ENCODE measurements around the gene NR2C2. TPM values are rescaled to one million over a fixed set of nuclear protein-coding genes. Genes with fewer than 3 reads are reported as not detected.

The NR2C2 gene
- total and polyA plus RNA-seq, 2 of the 13 experiments (the other 11 are each of a cell fraction or from before 2014, with no cell fraction given): 7.8 to 11.8 TPM

DNA sequence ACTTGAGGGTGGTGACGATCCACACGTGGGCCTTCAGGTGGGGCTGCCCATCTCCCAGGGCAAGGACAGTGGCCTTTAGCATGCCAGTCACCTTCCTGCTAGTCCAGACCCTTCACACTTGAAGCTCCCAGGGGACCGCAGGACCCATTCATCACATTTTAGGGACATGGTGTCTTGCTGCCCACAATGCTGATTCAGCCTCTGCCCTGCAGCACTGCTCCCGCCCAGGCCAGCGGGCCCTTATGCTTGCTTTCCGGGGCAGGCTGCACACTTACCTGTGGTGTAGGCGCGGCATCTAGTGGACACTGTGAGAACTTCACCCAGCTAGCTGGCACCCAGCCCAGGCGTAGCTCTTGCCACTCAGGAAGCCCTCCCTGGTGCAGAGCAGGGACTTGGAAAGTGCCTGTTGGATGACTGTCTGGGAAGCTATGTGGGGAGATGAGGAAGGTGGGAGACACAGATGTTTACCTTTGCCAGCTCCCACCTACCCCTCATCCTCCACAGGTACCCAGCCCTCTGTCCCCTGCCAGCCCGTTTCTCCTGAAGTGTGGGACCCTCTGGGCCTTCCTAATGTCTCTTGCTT lies 26.3 kb upstream of the NR2C2 start (continued):
- TF ChIP-seq, protein P1, sequence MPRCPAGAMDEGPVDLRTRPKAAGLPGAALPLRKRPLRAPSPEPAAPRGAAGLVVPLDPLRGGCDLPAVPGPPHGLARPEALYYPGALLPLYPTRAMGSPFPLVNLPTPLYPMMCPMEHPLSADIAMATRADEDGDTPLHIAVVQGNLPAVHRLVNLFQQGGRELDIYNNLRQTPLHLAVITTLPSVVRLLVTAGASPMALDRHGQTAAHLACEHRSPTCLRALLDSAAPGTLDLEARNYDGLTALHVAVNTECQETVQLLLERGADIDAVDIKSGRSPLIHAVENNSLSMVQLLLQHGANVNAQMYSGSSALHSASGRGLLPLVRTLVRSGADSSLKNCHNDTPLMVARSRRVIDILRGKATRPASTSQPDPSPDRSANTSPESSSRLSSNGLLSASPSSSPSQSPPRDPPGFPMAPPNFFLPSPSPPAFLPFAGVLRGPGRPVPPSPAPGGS (CRISPR knock-in tag; IDR thresholded peaks at IDR 0.05): no peak
- TF ChIP-seq ZNF414 (CRISPR knock-in tag; IDR thresholded peaks at IDR 0.05) (no peak), POGZ (CRISPR knock-in tag; IDR thresholded peaks at IDR 0.05) (no peak), RAD51 (IDR thresholded peaks at IDR 0.05; ENCODE audit: borderline replicate concordance) (no peak), ZNF549 (CRISPR knock-in tag; IDR thresholded peaks at IDR 0.05) (no peak), ZNF260 (CRISPR knock-in tag; IDR thresholded peaks at IDR 0.05; ENCODE audit: borderline replicate concordance, low read depth) (no peak), NFYC (CRISPR knock-in tag; IDR thresholded peaks at IDR 0.05) (no peak), ZNF296 (CRISPR knock-in tag; conservative IDR thresholded peaks at IDR 0.05) (no peak), STAT5B (CRISPR knock-in tag; IDR thresholded peaks at IDR 0.05) (no peak), ZUFSP (CRISPR knock-in tag; IDR thresholded peaks at IDR 0.05; ENCODE audit: borderline replicate concordance) (no peak), PCBP1 (IDR thresholded peaks at IDR 0.05; ENCODE audit: borderline replicate concordance, low read depth, low read length) (no peak), TCF7L2 (IDR thresholded peaks at IDR 0.05; ENCODE audit: low read depth, low read length) (no peak), ZNF317 (CRISPR knock-in tag; IDR thresholded peaks at IDR 0.05) (no peak), ARNTL (CRISPR knock-in tag; IDR thresholded peaks at IDR 0.05) (no peak), ZBTB20 (CRISPR knock-in tag; IDR thresholded peaks at IDR 0.05; ENCODE audit: borderline replicate concordance, low read depth) (no peak), ZNF496 (CRISPR knock-in tag; IDR thresholded peaks at IDR 0.05; ENCODE audit: insufficient replicate concordance) (no peak), SOX5 (CRISPR knock-in tag; IDR thresholded peaks at IDR 0.05; ENCODE audit: borderline replicate concordance) (peak; percentile 36; the same call in 1 of the 2 replicates), DNMT3B (CRISPR knock-in tag; conservative IDR thresholded peaks at IDR 0.05) (no peak), CC2D1A (CRISPR knock-in tag; IDR thresholded peaks at IDR 0.05) (no peak), ZBTB2 (CRISPR knock-in tag; IDR thresholded peaks at IDR 0.05; ENCODE audit: low read depth) (no peak), ZBTB43 (CRISPR knock-in tag; conservative IDR thresholded peaks at IDR 0.05) (no peak), ZFAT (CRISPR knock-in tag; conservative IDR thresholded peaks at IDR 0.05) (no peak), SSRP1 (CRISPR knock-in tag; IDR thresholded peaks at IDR 0.05) (no peak), HNRNPUL1 (IDR thresholded peaks at IDR 0.05; ENCODE audit: low read depth, low read length) (no peak)
- TF ChIP-seq, protein P2, sequence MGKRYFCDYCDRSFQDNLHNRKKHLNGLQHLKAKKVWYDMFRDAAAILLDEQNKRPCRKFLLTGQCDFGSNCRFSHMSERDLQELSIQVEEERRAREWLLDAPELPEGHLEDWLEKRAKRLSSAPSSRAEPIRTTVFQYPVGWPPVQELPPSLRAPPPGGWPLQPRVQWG (CRISPR knock-in tag; IDR thresholded peaks at IDR 0.05; ENCODE audit: borderline replicate concordance, low read depth): no peak
